Left lobe of liver (tissue), 2 donors: ENCODE measurements around the gene WIPF1. TPM values are rescaled to one million over a fixed set of nuclear protein-coding genes. Genes with fewer than 3 reads are reported as not detected.

Experiments used
- ATAC-seq: fragments of 200-7000 bp; cut with Tn5 transposase; one replicate; pipeline ENCODE4 v1.9.1; 2020; ENCODE audit warnings: mild to moderate bottlenecking, moderate library complexity
- DNase-seq: peaks from one replicate; pipeline ENCODE4 v3.0.0-alpha.2; 2020; ENCODE audit warnings: low spot score
- total RNA-seq: library from RNA; stranded (reverse); gene quantifications from one replicate; pipeline ENCODE4 v1.2.1, GENCODE V29; 2021
- donor health status: DM: no; HTN: no; CAD: no; lungs with moderate emphysema.
- donor health status: DM: no; HTN: yes; CAD: no.

Gene WIPF1
- total RNA-seq, 1 donor from 2014 or later: 6.3 TPM

- DNase-seq: no peak
- peak; percentile 87 for ATAC-seq
These were observed 50.8 kb downstream of the WIPF1 start for GRCh38 chr2:174546519-174547506.

GRCh38 chr2:174545240-174545639, 52.4 kb downstream of the WIPF1 start:
- DNase-seq (no peak), ATAC-seq (no peak)

- no peak for DNase-seq
- ATAC-seq: no peak
These were observed 52.8 kb downstream of the WIPF1 start for GRCh38 chr2:174544802-174545201.

GRCh38 chr2:174544156-174544555, 53.4 kb downstream of the WIPF1 start:
- no peak for ATAC-seq
- DNase-seq: no peak

GRCh38 chr2:174540893-174541292, 56.7 kb downstream of the WIPF1 start:
- DNase-seq: no peak
- ATAC-seq: no peak

- DNase-seq (no peak), ATAC-seq (no peak)
These were observed 61.6 kb downstream of the WIPF1 start for GRCh38 chr2:174535757-174536703.

- no peak for ATAC-seq
- DNase-seq: no peak
These were observed 62.5 kb downstream of the WIPF1 start for GRCh38 chr2:174535083-174535482.

GRCh38 chr2:174529916-174530315, 67.7 kb downstream of the WIPF1 start:
- ATAC-seq: no peak

GRCh38 chr2:174527959-174528358, 69.6 kb downstream of the WIPF1 start:
- DNase-seq (no peak), ATAC-seq (no peak)

More at GRCh38 chr2:174529916-174530315, 67.7 kb downstream of the WIPF1 start:
- DNase-seq: no peak

GRCh38 chr2:174527101-174527721, 70.4 kb downstream of the WIPF1 start:
- no peak for ATAC-seq
- no peak for DNase-seq

- DNase-seq (no peak), ATAC-seq (no peak)
These were observed 73.1 kb downstream of the WIPF1 start for GRCh38 chr2:174524527-174524926.

GRCh38 chr2:174522553-174522952, 75.1 kb downstream of the WIPF1 start:
- DNase-seq (no peak), ATAC-seq (peak; percentile 73)

GRCh38 chr2:174518395-174518794, 79.2 kb downstream of the WIPF1 start:
- DNase-seq: no peak
- ATAC-seq: peak; percentile 62

- DNase-seq: no peak
- peak; percentile 94 for ATAC-seq
These were observed 80.9 kb downstream of the WIPF1 start for GRCh38 chr2:174516501-174517378.

- DNase-seq (no peak), ATAC-seq (peak; percentile 35)
These were observed 85.3 kb downstream of the WIPF1 start for GRCh38 chr2:174512345-174512744.

- DNase-seq (no peak), ATAC-seq (peak; percentile 88)
These were observed 85.9 kb downstream of the WIPF1 start for GRCh38 chr2:174511580-174512260.

GRCh38 chr2:174510583-174511189, 86.9 kb downstream of the WIPF1 start:
- DNase-seq (no peak), ATAC-seq (no peak)
